IMR-90 (cell line): Measurements from ENCODE around the gene KDSR. TPM values are rescaled to one million over a fixed set of nuclear protein-coding genes. Genes with fewer than 3 reads are reported as not detected.

Experiments used
- ATAC-seq: fragments of 200-7000 bp; cut with Tn5 transposase; 2 replicates; pipeline ENCODE4 v1.9.1; 2020; ENCODE audit warnings: low read depth, mild to moderate bottlenecking, moderate library complexity
- BruUV-seq: library from RNA; stranded (reverse); fragments of 400-500 nt; replicated peaks from 2 replicates; lab custom pipeline; 2021; lab: Mats Ljungman, UMichigan
- CTCF ChIA-PET: fragments of 300-600 bp; formaldehyde crosslinking; extraction: SDS; loops from one replicate; lab custom pipeline; 2021; ENCODE audit warnings: antibody characterized with exemption; lab: Yijun Ruan, JAX
- POLR2A ChIA-PET: fragments of 300-600 bp; sonication (Branson Sonifier 250); formaldehyde crosslinking; loops from one replicate; lab custom pipeline; 2022; ENCODE audit warnings: antibody characterized with exemption; ENCODE audit not compliant: unreplicated experiment; lab: Charles Lee
- DNase-seq: peaks from one replicate; pipeline ENCODE4 v3.0.0; 2013
- H2AFZ ChIP-seq: replicated peaks from 2 replicates; pipeline ENCODE3; 2013; ENCODE audit warnings: low read length, mild to moderate bottlenecking; ENCODE audit not compliant: poor library complexity
- H2AK5ac ChIP-seq: 2 replicates; pipeline ENCODE4 v1.6.1; 2013; ENCODE audit warnings: low read depth, low read length, inconsistent platforms
- H2AK9ac ChIP-seq: replicated peaks from 2 replicates; pipeline ENCODE3; 2013; ENCODE audit warnings: mild to moderate bottlenecking, low read depth, low read length, moderate library complexity; ENCODE audit not compliant: poor library complexity
- H2BK120ac ChIP-seq: 2 replicates; pipeline ENCODE4 v1.6.1; 2013; ENCODE audit warnings: low read depth, low read length, inconsistent platforms
- H2BK15ac ChIP-seq: 3 replicates; pipeline ENCODE4 v1.6.1; 2013; ENCODE audit warnings: low read depth, low read length, inconsistent platforms
- H2BK20ac ChIP-seq: 2 replicates; pipeline ENCODE4 v1.6.1; 2013; ENCODE audit warnings: low read depth, mild to moderate bottlenecking, inconsistent platforms, low read length, moderate library complexity
- H2BK5ac ChIP-seq: 2 replicates; pipeline ENCODE4 v1.6.1; 2013; ENCODE audit warnings: mild to moderate bottlenecking, low read depth, low read length, inconsistent platforms; ENCODE audit not compliant: poor library complexity, severe bottlenecking
- H3K14ac ChIP-seq: replicated peaks from 2 replicates; pipeline ENCODE4 v1.6.1; 2013; ENCODE audit warnings: low read depth, low read length, inconsistent platforms
- H3K18ac ChIP-seq: 2 replicates; pipeline ENCODE4 v1.6.1; 2013; ENCODE audit warnings: low read depth, low read length, control low read depth
- H3K23ac ChIP-seq: 2 replicates; pipeline ENCODE4 v1.6.1; 2013; ENCODE audit warnings: low read depth, low read length, inconsistent platforms
- H3K27ac ChIP-seq: 2 replicates; pipeline ENCODE4 v1.5.1; 2013; ENCODE audit warnings: mild to moderate bottlenecking, control low read depth, low read length; ENCODE audit not compliant: insufficient read depth
- H3K27me3 ChIP-seq: 2 replicates; pipeline ENCODE4 v1.6.1; 2013; ENCODE audit warnings: low read length; ENCODE audit not compliant: control insufficient read depth, insufficient read depth
- H3K36me3 ChIP-seq: 2 replicates; pipeline ENCODE4 v1.6.1; 2013; ENCODE audit warnings: low read length, mixed read lengths; ENCODE audit not compliant: control insufficient read depth, insufficient read depth
- H3K4ac ChIP-seq: 2 replicates; pipeline ENCODE4 v1.6.1; 2013; ENCODE audit warnings: low read depth, low read length, inconsistent platforms
- H3K4me1 ChIP-seq: 2 replicates; pipeline ENCODE4 v1.6.1; 2013; ENCODE audit warnings: low read length, mixed read lengths; ENCODE audit not compliant: control insufficient read depth, insufficient read depth
- H3K4me2 ChIP-seq: 2 replicates; pipeline ENCODE4 v1.6.1; 2013; ENCODE audit warnings: low read depth, mild to moderate bottlenecking, control low read depth, low read length, moderate library complexity
- H3K4me3 ChIP-seq: 2 replicates; pipeline ENCODE4 v1.5.1; 2013; ENCODE audit warnings: low read depth, mild to moderate bottlenecking, control low read depth, low read length, moderate library complexity; ENCODE audit not compliant: insufficient read depth
- H3K56ac ChIP-seq: 2 replicates; pipeline ENCODE4 v1.6.1; 2013; ENCODE audit warnings: low read length, inconsistent platforms; ENCODE audit not compliant: insufficient read depth; ENCODE audit errors: extremely low read depth
- H3K79me1 ChIP-seq, 2 experiments: 2 replicates each; pipeline ENCODE4 v1.6.1; 2013; ENCODE audit warnings: low read length in 2 of 2, inconsistent platforms in 1 of 2, low read depth in 1 of 2
- H3K9ac ChIP-seq: 2 replicates; pipeline ENCODE4 v1.6.1; 2013; ENCODE audit warnings: low read depth, low read length, control low read depth
- H3K9me1 ChIP-seq: 2 replicates; pipeline ENCODE4 v1.6.1; 2013; ENCODE audit warnings: low read length, inconsistent platforms; ENCODE audit not compliant: insufficient read depth
- H3K9me3 ChIP-seq: 2 replicates; pipeline ENCODE4 v1.6.1; 2013; ENCODE audit warnings: low read length; ENCODE audit not compliant: control insufficient read depth, insufficient read depth
- H4K20me1 ChIP-seq: 2 replicates; pipeline ENCODE4 v1.6.1; 2013; ENCODE audit warnings: low read length, inconsistent platforms; ENCODE audit not compliant: insufficient read depth
- H4K5ac ChIP-seq: 2 replicates; pipeline ENCODE4 v1.6.1; 2013; ENCODE audit warnings: mild to moderate bottlenecking, low read depth, low read length, control low read depth
- H4K8ac ChIP-seq, 2 experiments: 2 replicates each; pipeline ENCODE4 v1.6.1; 2013; ENCODE audit warnings: low read depth in 2 of 2, low read length in 2 of 2, control low read depth in 1 of 2, inconsistent platforms in 1 of 2
- H4K91ac ChIP-seq: 2 replicates; pipeline ENCODE4 v1.6.1; 2013; ENCODE audit warnings: low read depth, low read length, inconsistent platforms; ENCODE audit not compliant: insufficient read depth
- BHLHE40 ChIP-seq: fragments of 150-350 bp; IDR thresholded peaks from 2 replicates; pipeline ENCODE4 v1.6.1; 2016; ENCODE audit warnings: mild to moderate bottlenecking, low read depth, low read length
- CEBPB ChIP-seq: IDR thresholded peaks from 2 replicates; pipeline ENCODE4 v1.6.1; 2012; ENCODE audit warnings: low read depth, low read length, improper control_type of control experiment
- MAFK ChIP-seq: IDR thresholded peaks from 2 replicates; pipeline ENCODE4 v1.6.1; 2012; ENCODE audit warnings: low read depth, low read length, improper control_type of control experiment
- NFE2L2 ChIP-seq: fragments of 150-350 bp; IDR thresholded peaks from 2 replicates; pipeline ENCODE4 v1.6.1; 2016; ENCODE audit warnings: low read depth, mild to moderate bottlenecking, low read length
- POLR2A ChIP-seq: IDR thresholded peaks from 2 replicates; pipeline ENCODE4 v1.6.1; 2012; ENCODE audit warnings: mild to moderate bottlenecking, low read depth, low read length
- RAD21 ChIP-seq: IDR thresholded peaks from 2 replicates; pipeline ENCODE4 v1.6.1; 2012; ENCODE audit warnings: low read length, improper control_type of control experiment
- RCOR1 ChIP-seq: IDR thresholded peaks from 2 replicates; pipeline ENCODE4 v1.6.1; 2012; ENCODE audit warnings: mild to moderate bottlenecking, low read length, improper control_type of control experiment; ENCODE audit not compliant: insufficient replicate concordance
- RFX5 ChIP-seq: IDR thresholded peaks from 2 replicates; pipeline ENCODE4 v1.8.0; 2012; ENCODE audit warnings: low read depth, mild to moderate bottlenecking, low read length, moderate library complexity
- WGBS, 2 experiments: methylation state at CpG; one replicate each; pipeline versions ENCODE4 v1.1.5 to v1.1.7; 2013; ENCODE audit warnings: missing lambda C conversion rate in 2 of 2; ENCODE audit not compliant: insufficient read length in 1 of 2; ENCODE audit errors: extremely low coverage in 2 of 2; 5-methylcytosine and 5-hydroxymethylcytosine counted together
- dilution Hi-C: fragments of 300-500 bp; cut with HindIII; formaldehyde crosslinking; loops from one replicate; pipeline ENCODE4 v1.14.3; 2018; ENCODE audit warnings: low sequenced_read_pairs; ENCODE audit not compliant: unreplicated experiment
- in situ Hi-C: fragments of 300-500 bp; cut with MboI; formaldehyde crosslinking; loops from 3 replicates; pipeline ENCODE4 v1.14.3; 2019; ENCODE audit warnings: low sequenced_read_pairs, inconsistent platforms, mixed read lengths
- intact Hi-C: fragments of 100-400 bp; cut with micrococcal nuclease; formaldehyde crosslinking; loops from 2 replicates; pipeline ENCODE4 v1.10.0; 2022
- polyA plus RNA-seq, 3 experiments: library from polyadenylated mRNA; depleted of rRNA; stranded (reverse); fragments of >200 nt; gene quantifications; 2 replicates each; pipeline ENCODE4 v1.2.3, GENCODE V29; 2012; ENCODE audit warnings: low replicate concordance in 1 of 3
- total RNA-seq: library from RNA; depleted of rRNA; stranded (reverse); fragments of >200 nt; gene quantifications from 2 replicates; pipeline ENCODE4 v1.2.3, GENCODE V29; 2012
- TF ChIP-seq, protein P1 (sequence below): fragments of 150-350 bp; IDR thresholded peaks from 2 replicates; pipeline ENCODE4 v1.6.1; 2016; ENCODE audit warnings: low read depth, mild to moderate bottlenecking, low read length, moderate library complexity, borderline replicate concordance
- TF ChIP-seq, protein P2 (sequence below): conservative IDR thresholded peaks from 2 replicates; pipeline ENCODE4 v1.5.1; 2012; ENCODE audit warnings: mild to moderate bottlenecking, low read depth, low read length, improper control_type of control experiment

KDSR gene
- total and polyA plus RNA-seq, 2 of the 4 experiments (the other 2 are of a cell fraction) = 21.5 to 21.9 TPM

DNA sequence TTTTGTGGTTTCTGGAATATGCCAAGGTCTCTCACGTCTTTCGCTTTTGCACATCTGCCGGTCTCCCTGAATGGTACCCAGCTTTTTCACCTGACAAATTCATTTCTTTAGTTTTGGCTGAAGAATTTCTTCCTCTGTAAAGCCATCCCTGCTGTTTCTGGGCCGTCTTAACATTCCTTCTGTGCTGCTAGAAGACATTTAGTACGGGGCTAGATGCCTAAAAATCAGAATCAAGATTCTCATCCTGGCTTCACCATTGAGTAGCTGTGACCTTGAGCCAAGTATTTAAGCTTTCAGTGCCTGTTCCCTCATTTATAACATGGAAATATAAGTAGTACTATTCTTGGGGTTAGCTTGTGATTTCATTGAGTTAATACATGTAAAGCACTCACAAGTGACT lies 41.0 kb downstream of the KDSR start:
- no peak overlapping the region for H4K8ac ChIP-seq
- peaks cover 5% of the 10 kb centered on the region for H3K4me1 ChIP-seq
- H3K4me2 ChIP-seq = no peak overlapping the region
- no peak overlapping the region for H2BK5ac ChIP-seq
- no peak overlapping the region for H3K23ac ChIP-seq
- no peaks in the 10 kb centered on the region for H4K20me1 ChIP-seq
- H4K5ac ChIP-seq = no peak overlapping the region
- ATAC-seq (no peak), DNase-seq (no peak)
- H3K27ac ChIP-seq = no peak overlapping the region
- H2BK20ac ChIP-seq = no peak overlapping the region
- H3K18ac ChIP-seq = no peak overlapping the region
- no peak overlapping the region for H2AFZ ChIP-seq
- H2AK5ac ChIP-seq = no peak overlapping the region
- H2BK15ac ChIP-seq = no peak overlapping the region
- no peaks in the 10 kb centered on the region for H3K9me3 ChIP-seq
- dilution Hi-C loops = no loop called here
- no peak overlapping the region for H3K9ac ChIP-seq
- H4K91ac ChIP-seq = no peak overlapping the region
- no peaks in the 10 kb centered on the region for H3K27me3 ChIP-seq
- BruUV-seq = no TSS peak
- no peak overlapping the region for H2BK120ac ChIP-seq
- no peak overlapping the region for H3K4ac ChIP-seq
- TF ChIP-seq MAFK (no peak), BHLHE40 (no peak), CEBPB (no peak), NFE2L2 (no peak), RFX5 (no peak), POLR2A (no peak), RCOR1 (no peak), RAD21 (no peak)
- TF ChIP-seq, protein P1, sequence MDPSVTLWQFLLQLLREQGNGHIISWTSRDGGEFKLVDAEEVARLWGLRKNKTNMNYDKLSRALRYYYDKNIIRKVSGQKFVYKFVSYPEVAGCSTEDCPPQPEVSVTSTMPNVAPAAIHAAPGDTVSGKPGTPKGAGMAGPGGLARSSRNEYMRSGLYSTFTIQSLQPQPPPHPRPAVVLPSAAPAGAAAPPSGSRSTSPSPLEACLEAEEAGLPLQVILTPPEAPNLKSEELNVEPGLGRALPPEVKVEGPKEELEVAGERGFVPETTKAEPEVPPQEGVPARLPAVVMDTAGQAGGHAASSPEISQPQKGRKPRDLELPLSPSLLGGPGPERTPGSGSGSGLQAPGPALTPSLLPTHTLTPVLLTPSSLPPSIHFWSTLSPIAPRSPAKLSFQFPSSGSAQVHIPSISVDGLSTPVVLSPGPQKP = no peak
- TF ChIP-seq, protein P2, sequence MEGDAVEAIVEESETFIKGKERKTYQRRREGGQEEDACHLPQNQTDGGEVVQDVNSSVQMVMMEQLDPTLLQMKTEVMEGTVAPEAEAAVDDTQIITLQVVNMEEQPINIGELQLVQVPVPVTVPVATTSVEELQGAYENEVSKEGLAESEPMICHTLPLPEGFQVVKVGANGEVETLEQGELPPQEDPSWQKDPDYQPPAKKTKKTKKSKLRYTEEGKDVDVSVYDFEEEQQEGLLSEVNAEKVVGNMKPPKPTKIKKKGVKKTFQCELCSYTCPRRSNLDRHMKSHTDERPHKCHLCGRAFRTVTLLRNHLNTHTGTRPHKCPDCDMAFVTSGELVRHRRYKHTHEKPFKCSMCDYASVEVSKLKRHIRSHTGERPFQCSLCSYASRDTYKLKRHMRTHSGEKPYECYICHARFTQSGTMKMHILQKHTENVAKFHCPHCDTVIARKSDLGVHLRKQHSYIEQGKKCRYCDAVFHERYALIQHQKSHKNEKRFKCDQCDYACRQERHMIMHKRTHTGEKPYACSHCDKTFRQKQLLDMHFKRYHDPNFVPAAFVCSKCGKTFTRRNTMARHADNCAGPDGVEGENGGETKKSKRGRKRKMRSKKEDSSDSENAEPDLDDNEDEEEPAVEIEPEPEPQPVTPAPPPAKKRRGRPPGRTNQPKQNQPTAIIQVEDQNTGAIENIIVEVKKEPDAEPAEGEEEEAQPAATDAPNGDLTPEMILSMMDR = no peak
- H3K79me1 ChIP-seq = no peaks in the 10 kb centered on the region
- peaks cover 7% of the 10 kb centered on the region for H3K36me3 ChIP-seq
- intact Hi-C loops = loop anchor here (10.0 kb wide), 2 partner anchors 741 to 801 kb away; partner anchors contain the start of gene ZCCHC2
- ChIA-PET CTCF (interaction anchor here (1.2 to 1.3 kb wide), 2 partner anchors 14 to 310 kb away, joined by 3 to 6 read pairs; no protein-coding TSS in a partner anchor), POLR2A (no interaction called here)
- H3K14ac ChIP-seq = no peak overlapping the region
- no peaks in the 10 kb centered on the region; the same call in 1 of the 2 replicates for H3K9me1 ChIP-seq
- in situ Hi-C loops = no loop called here
- H3K4me3 ChIP-seq = no peak overlapping the region
- WGBS, 2 experiments = 100% methylated on average over 2 of the region's 5 CpGs; no CpG with 5 or more reads in 1 of the 2 experiments
- no peak overlapping the region for H3K56ac ChIP-seq
- H2AK9ac ChIP-seq = no peak overlapping the region
